HepG2 (cell line): Measurements from ENCODE around the gene BTF3L4. TPM values are rescaled to one million over a fixed set of nuclear protein-coding genes. Genes with fewer than 3 reads are reported as not detected.
A peak's percentile ranks its signal among the peaks of the same experiment; 100 is the strongest.

ENCODE experiments used
- CAMTA2 ChIP-seq: sonication (generic); formaldehyde crosslinking; IDR thresholded peaks from 2 replicates; pipeline ENCODE4 v1.4.0; 2020; ENCODE audit warnings: mild to moderate bottlenecking, missing genetic modification reagents, borderline replicate concordance
- CHCHD3 ChIP-seq: sonication (generic); formaldehyde crosslinking; IDR thresholded peaks from 2 replicates; pipeline ENCODE4 v1.8.0; 2022; ENCODE audit warnings: mild to moderate bottlenecking, missing genetic modification reagents, moderate library complexity
- GPBP1L1 ChIP-seq: sonication (generic); formaldehyde crosslinking; IDR thresholded peaks from 2 replicates; pipeline ENCODE4 v1.5.0; 2020; ENCODE audit warnings: mild to moderate bottlenecking, missing genetic modification reagents
- HDAC1 ChIP-seq: sonication (generic); formaldehyde crosslinking; IDR thresholded peaks from 2 replicates; pipeline ENCODE4 v1.5.1; 2020; ENCODE audit warnings: mild to moderate bottlenecking, missing genetic modification reagents
- KDM4B ChIP-seq: sonication (generic); formaldehyde crosslinking; IDR thresholded peaks from 2 replicates; pipeline ENCODE4 v1.4.0; 2020; ENCODE audit warnings: missing genetic modification reagents
- MAZ ChIP-seq, 2 experiments: sonication (generic) in 1 of 2; formaldehyde crosslinking in 1 of 2; IDR thresholded peaks; 2 replicates each; pipeline versions ENCODE4 v1.5.0 to v1.6.1; 2012 to 2020; ENCODE audit warnings: low read depth in 2 of 2, mild to moderate bottlenecking in 2 of 2, borderline replicate concordance in 1 of 2, improper control_type of control experiment in 1 of 2, low read length in 1 of 2, missing genetic modification reagents in 1 of 2, moderate library complexity in 1 of 2
- NCOA5 ChIP-seq: sonication (generic); formaldehyde crosslinking; IDR thresholded peaks from 2 replicates; pipeline ENCODE4 v1.4.0; 2020; ENCODE audit warnings: missing genetic modification reagents
- NFE2L1 ChIP-seq: sonication (generic); formaldehyde crosslinking; IDR thresholded peaks from 2 replicates; pipeline ENCODE4 v1.4.0; 2020; ENCODE audit warnings: missing genetic modification reagents, mild to moderate bottlenecking, borderline replicate concordance
- NFYB ChIP-seq: sonication (generic); formaldehyde crosslinking; IDR thresholded peaks from 2 replicates; pipeline ENCODE4 v1.4.0; 2020; ENCODE audit warnings: missing genetic modification reagents
- NR1H2 ChIP-seq: sonication (generic); formaldehyde crosslinking; IDR thresholded peaks from 2 replicates; pipeline ENCODE4 v1.8.1; 2022; ENCODE audit warnings: low read depth, missing genetic modification reagents, borderline replicate concordance
- NR2F2 ChIP-seq: IDR thresholded peaks from 2 replicates; pipeline ENCODE4 v1.6.1; 2012; ENCODE audit warnings: low read depth, inconsistent platforms, borderline replicate concordance
- SYNCRIP ChIP-seq: fragments of 200-400 bp; formaldehyde crosslinking; IDR thresholded peaks from 2 replicates; pipeline ENCODE4 v1.6.1; 2018; ENCODE audit warnings: mild to moderate bottlenecking, low read depth, low read length; ENCODE audit not compliant: insufficient read depth
- TERF1 ChIP-seq: sonication (generic); formaldehyde crosslinking; IDR thresholded peaks from 2 replicates; pipeline ENCODE4 v1.8.0; 2022; ENCODE audit warnings: mild to moderate bottlenecking, missing genetic modification reagents, moderate library complexity
- TRAFD1 ChIP-seq: sonication (generic); formaldehyde crosslinking; IDR thresholded peaks from 2 replicates; pipeline ENCODE4 v1.5.1; 2020; ENCODE audit warnings: missing genetic modification reagents, mild to moderate bottlenecking, borderline replicate concordance
- ZFP36L2 ChIP-seq: sonication (generic); formaldehyde crosslinking; IDR thresholded peaks from 2 replicates; pipeline ENCODE4 v1.4.0; 2020; ENCODE audit warnings: missing genetic modification reagents
- ZFP37 ChIP-seq: sonication (generic); formaldehyde crosslinking; IDR thresholded peaks from 2 replicates; pipeline ENCODE4 v1.4.0; 2020; ENCODE audit warnings: missing genetic modification reagents, borderline replicate concordance
- ZGPAT ChIP-seq: IDR thresholded peaks from 2 replicates; pipeline ENCODE4 v1.6.1; 2016; ENCODE audit warnings: mild to moderate bottlenecking
- ZNF225 ChIP-seq: sonication (generic); formaldehyde crosslinking; IDR thresholded peaks from 2 replicates; pipeline ENCODE4 v1.4.0; 2020; ENCODE audit warnings: mild to moderate bottlenecking, missing genetic modification reagents
- ZNF296 ChIP-seq: sonication (generic); formaldehyde crosslinking; conservative IDR thresholded peaks from 2 replicates; pipeline ENCODE4 v1.5.0; 2020; ENCODE audit warnings: mild to moderate bottlenecking, missing genetic modification reagents
- ZNF335 ChIP-seq: sonication (generic); formaldehyde crosslinking; IDR thresholded peaks from 2 replicates; pipeline ENCODE4 v1.4.0; 2020; ENCODE audit warnings: missing genetic modification reagents
- ZNF607 ChIP-seq: sonication (generic); formaldehyde crosslinking; IDR thresholded peaks from 2 replicates; pipeline ENCODE4 v1.5.1; 2020; ENCODE audit warnings: missing genetic modification reagents, mild to moderate bottlenecking, borderline replicate concordance
- ZSCAN29 ChIP-seq: sonication (generic); formaldehyde crosslinking; conservative IDR thresholded peaks from 2 replicates; pipeline ENCODE4 v1.4.0; 2020; ENCODE audit warnings: mild to moderate bottlenecking, missing genetic modification reagents
- ZSCAN31 ChIP-seq: sonication (generic); formaldehyde crosslinking; IDR thresholded peaks from 2 replicates; pipeline ENCODE4 v1.5.0; 2020; ENCODE audit warnings: low read depth, mild to moderate bottlenecking, missing genetic modification reagents
- polyA plus RNA-seq, 8 experiments: library from polyadenylated mRNA; depleted of rRNA in 3 of 8; stranded (reverse) in 7 of 8; unstranded in 1 of 8; fragments of >200 nt; fragmentation: Illumina TruSeq in 4 of 8; extraction: Trizol in 4 of 8; gene quantifications; 2 replicates each; pipeline versions ENCODE4 v1.2.1 to v1.2.3, GENCODE V29; 2011 to 2016; ENCODE audit warnings: low read depth in 4 of 8, missing spikeins in 1 of 8, mixed read lengths in 1 of 8; ENCODE audit not compliant: insufficient read depth in 1 of 8
- total RNA-seq, 5 experiments: library from RNA; depleted of rRNA; stranded (reverse); fragments of >200 nt; fragmentation: Illumina TruSeq; extraction: Trizol; gene quantifications; 2 replicates each; pipeline ENCODE4 v1.2.3, GENCODE V29; 2016; ENCODE audit warnings: low read depth in 1 of 5

Gene BTF3L4
- total and polyA plus RNA-seq, 2 of the 13 experiments (the other 11 are each of a cell fraction or from before 2014, with no cell fraction given) = 59.0 to 74.3 TPM

GRCh38 chr1:52032785-52033131 is 23.3 kb upstream of the BTF3L4 start (continued):
- no peak for TF ChIP-seq GPBP1L1 (CRISPR knock-in tag)
- TF ChIP-seq NR1H2 (CRISPR knock-in tag) = no peak
- no peak for TF ChIP-seq TERF1 (CRISPR knock-in tag)
- TF ChIP-seq ZNF607 = 0 out of 2 replicates have a peak, but pooled peaks have one; percentile 1
- no peak for TF ChIP-seq KDM4B
- TF ChIP-seq ZFP37 (CRISPR knock-in tag) = no peak
- TF ChIP-seq ZSCAN29 (CRISPR knock-in tag) = peak; percentile 97
- no peak for TF ChIP-seq CHCHD3 (CRISPR knock-in tag)
- no peak for TF ChIP-seq NFE2L1
- no peak for TF ChIP-seq TRAFD1
- no peak for TF ChIP-seq NCOA5 (CRISPR knock-in tag)
- TF ChIP-seq NFYB = no peak
- TF ChIP-seq HDAC1 (CRISPR knock-in tag) = no peak
- 0 out of 2 replicates have a peak, but pooled peaks have one; percentile 7 for TF ChIP-seq ZSCAN31 (CRISPR knock-in tag)
- TF ChIP-seq ZGPAT (CRISPR knock-in tag) = no peak
- TF ChIP-seq CAMTA2 (CRISPR knock-in tag) = 0 out of 2 replicates have a peak, but pooled peaks have one; percentile 1
- TF ChIP-seq NR2F2 = no peak
- no peak for TF ChIP-seq ZFP36L2 (CRISPR knock-in tag)
- no peak for TF ChIP-seq SYNCRIP
- no peak for TF ChIP-seq ZNF296 (CRISPR knock-in tag)
- TF ChIP-seq ZNF335 (CRISPR knock-in tag) = no peak
- TF ChIP-seq MAZ (IDR thresholded peaks at IDR 0.05; ENCODE audit: borderline replicate concordance, low read depth, low read length) = no peak
- no peak for TF ChIP-seq MAZ (CRISPR knock-in tag; IDR thresholded peaks at IDR 0.05; ENCODE audit: low read depth)
- 0 out of 2 replicates have a peak, but pooled peaks have one; percentile 10 for TF ChIP-seq ZNF225 (CRISPR knock-in tag)
